GM12891 (cell line): ENCODE data around the gene DST.

Experiments used
- PAX5 ChIP-seq: IDR thresholded peaks from 2 replicates; pipeline ENCODE4 v1.6.1; 2011; ENCODE audit warnings: low read length, moderate library complexity, mild to moderate bottlenecking; ENCODE audit not compliant: insufficient read depth, severe bottlenecking
- POLR2A ChIP-seq: IDR thresholded peaks from 2 replicates; pipeline ENCODE4 v1.6.1; 2011; ENCODE audit warnings: low read depth, low read length, control low read depth

GRCh38 chr6:56525974-56526789 lies 116.5 kb downstream of the DST start:
- TF ChIP-seq PAX5 (no peak), POLR2A (no peak)
